Esophagus muscularis mucosa (tissue), 4 donors: ENCODE data around the gene CRX. TPM values are rescaled to one million over a fixed set of nuclear protein-coding genes. Genes with fewer than 3 reads are reported as not detected.

Experiments used
- DNase-seq: peaks from one replicate; pipeline ENCODE4 v3.0.0-alpha.2; 2017; ENCODE audit errors: extremely low spot score
- H3K27ac ChIP-seq, 4 donors: fragments of 200-600 bp; sonication (generic); replicated peaks in 1 of 4; 1 replicate in 3 of 4; 2 replicates in 1 of 4; pipeline ENCODE4 v1.5.1; 2016 to 2019; ENCODE audit warnings: mild to moderate bottlenecking in 1 of 4
- H3K27me3 ChIP-seq, 4 donors: fragments of 200-600 bp; sonication (generic); one replicate each; pipeline versions ENCODE4 v1.5.1 to v1.6.0; 2016 to 2019
- H3K36me3 ChIP-seq, 4 donors: fragments of 200-600 bp; sonication (generic); one replicate each; pipeline ENCODE4 v1.5.1; 2016 to 2019
- H3K4me1 ChIP-seq, 4 donors: fragments of 200-600 bp; sonication (generic); one replicate each; pipeline ENCODE4 v1.5.1; 2016 to 2019
- H3K4me3 ChIP-seq, 4 donors: fragments of 200-600 bp; sonication (generic); 1 replicate in 2 of 4; 2 replicates in 2 of 4; pipeline ENCODE4 v1.5.1; 2016 to 2019; ENCODE audit warnings: mild to moderate bottlenecking in 4 of 4, moderate library complexity in 1 of 4
- H3K9me3 ChIP-seq, 4 donors: fragments of 200-600 bp; sonication (generic); 1 replicate in 3 of 4; 2 replicates in 1 of 4; pipeline ENCODE4 v1.5.1; 2016 to 2019
- EP300 ChIP-seq: sonication (generic); formaldehyde crosslinking; IDR thresholded peaks from one replicate; pipeline ENCODE4 v1.6.1; 2017; ENCODE audit warnings: antibody characterized with exemption
- POLR2A ChIP-seq: fragments of 450-650 bp; IDR thresholded peaks from one replicate; pipeline ENCODE4 v1.6.1; 2017; ENCODE audit warnings: antibody characterized with exemption, moderate library complexity, mild to moderate bottlenecking, low read depth
- POLR2AphosphoS5 ChIP-seq, 2 donors: sonication (generic); formaldehyde crosslinking; IDR thresholded peaks; one replicate each; pipeline ENCODE4 v1.6.1; 2017; ENCODE audit warnings: antibody characterized with exemption in 2 of 2
- WGBS: methylation state at CpG from one replicate; pipeline ENCODE4 v1.1.5; 2018; 5-methylcytosine and 5-hydroxymethylcytosine counted together
- intact Hi-C: fragments of 100-400 bp; cut with DNase I; formaldehyde crosslinking; loops from one replicate; pipeline ENCODE4 v1.15.1; 2023
- total RNA-seq, 4 donors: library from RNA; depleted of rRNA; stranded (reverse); fragments of >200 nt; gene quantifications; one replicate each; pipeline versions ENCODE4 v1.1.0 to v1.2.1, GENCODE V29; 2016
- TF ChIP-seq, protein P1 (sequence below), 3 experiments: fragments of 200-600 bp in 2 of 3; fragments of 450-650 bp in 1 of 3; sonication (generic) in 2 of 3; IDR thresholded peaks; one replicate each; pipeline ENCODE4 v1.5.1; 2017 to 2019; ENCODE audit warnings: antibody characterized with exemption in 3 of 3, mild to moderate bottlenecking in 2 of 3, moderate library complexity in 1 of 3

Gene CRX
- total RNA-seq, 4 donors from 2014 or later, result not detected

- Histone ChIP-seq H3K27me3 (peaks cover 0 to 25% (median 0%) of the 10 kb centered on the region in 4 donors), H3K36me3 (no peaks in the 10 kb centered on the region), H3K27ac (no peak overlapping the region), H3K4me3 (no peak overlapping the region), H3K9me3 (no peaks in the 10 kb centered on the region), H3K4me1 (no peaks in the 10 kb centered on the region)
- no peak for DNase-seq
- 67% methylated on average over 3 of the region's 8 CpGs for WGBS
- no peak for TF ChIP-seq POLR2A
- no peak for TF ChIP-seq POLR2AphosphoS5 (IDR thresholded peaks at IDR 0.05)
- no peak for TF ChIP-seq EP300
- TF ChIP-seq, protein P1, sequence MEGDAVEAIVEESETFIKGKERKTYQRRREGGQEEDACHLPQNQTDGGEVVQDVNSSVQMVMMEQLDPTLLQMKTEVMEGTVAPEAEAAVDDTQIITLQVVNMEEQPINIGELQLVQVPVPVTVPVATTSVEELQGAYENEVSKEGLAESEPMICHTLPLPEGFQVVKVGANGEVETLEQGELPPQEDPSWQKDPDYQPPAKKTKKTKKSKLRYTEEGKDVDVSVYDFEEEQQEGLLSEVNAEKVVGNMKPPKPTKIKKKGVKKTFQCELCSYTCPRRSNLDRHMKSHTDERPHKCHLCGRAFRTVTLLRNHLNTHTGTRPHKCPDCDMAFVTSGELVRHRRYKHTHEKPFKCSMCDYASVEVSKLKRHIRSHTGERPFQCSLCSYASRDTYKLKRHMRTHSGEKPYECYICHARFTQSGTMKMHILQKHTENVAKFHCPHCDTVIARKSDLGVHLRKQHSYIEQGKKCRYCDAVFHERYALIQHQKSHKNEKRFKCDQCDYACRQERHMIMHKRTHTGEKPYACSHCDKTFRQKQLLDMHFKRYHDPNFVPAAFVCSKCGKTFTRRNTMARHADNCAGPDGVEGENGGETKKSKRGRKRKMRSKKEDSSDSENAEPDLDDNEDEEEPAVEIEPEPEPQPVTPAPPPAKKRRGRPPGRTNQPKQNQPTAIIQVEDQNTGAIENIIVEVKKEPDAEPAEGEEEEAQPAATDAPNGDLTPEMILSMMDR (IDR thresholded peaks at IDR 0.05), result no peak
- intact Hi-C loops, result no loop called here
These were observed 14.3 kb downstream of the CRX start for GRCh38 chr19:47836038-47836437.

- 38% methylated on average over 12 of the region's 16 CpGs for WGBS
These were observed 17.7 kb downstream of the CRX start for GRCh38 chr19:47839411-47839810.

DNA sequence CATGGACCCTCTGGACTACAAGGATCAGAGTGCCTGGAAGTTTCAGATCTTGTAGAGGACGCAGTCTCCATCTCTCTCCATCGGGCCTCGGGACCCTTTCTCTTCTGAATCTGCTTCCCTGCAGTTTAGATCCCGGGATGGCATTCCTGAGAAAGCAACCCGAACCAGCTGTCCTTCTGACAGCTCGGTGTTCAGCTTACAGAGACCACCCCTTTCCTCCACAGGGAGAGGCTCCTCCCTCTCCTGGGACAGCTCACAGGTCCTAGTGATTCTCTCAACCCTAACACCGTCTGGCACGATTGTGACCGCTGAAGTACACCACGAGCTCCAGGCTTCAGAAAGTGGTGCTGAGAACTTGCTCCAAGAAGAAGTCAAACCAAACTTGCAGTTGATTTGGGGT lies 18.2 kb downstream of the CRX start:
- intact Hi-C loops, result no loop called here
- no peak for DNase-seq
- Histone ChIP-seq H3K36me3 (no peaks in the 10 kb centered on the region), H3K9me3 (no peaks in the 10 kb centered on the region), H3K4me3 (no peak overlapping the region), H3K27ac (no peak overlapping the region), H3K27me3 (peaks cover 0 to 42% (median 0%) of the 10 kb centered on the region in 4 donors), H3K4me1 (no peaks in the 10 kb centered on the region)
- 23% methylated on average over 9 of the region's 10 CpGs for WGBS
- TF ChIP-seq EP300 (no peak), POLR2AphosphoS5 (IDR thresholded peaks at IDR 0.05) (no peak), POLR2A (no peak)
- TF ChIP-seq, protein P1 (IDR thresholded peaks at IDR 0.05), result no peak

More at GRCh38 chr19:47839411-47839810, 17.7 kb downstream of the CRX start:
- no peaks in the 10 kb centered on the region for H3K36me3 ChIP-seq
- no peak for DNase-seq
- no peak overlapping the region for H3K4me3 ChIP-seq
- no peaks in the 10 kb centered on the region for H3K9me3 ChIP-seq
- TF ChIP-seq POLR2AphosphoS5 (IDR thresholded peaks at IDR 0.05), result no peak
- no peak for TF ChIP-seq EP300
- no peak for TF ChIP-seq POLR2A
- TF ChIP-seq, protein P1 (IDR thresholded peaks at IDR 0.05), result no peak
- H3K27ac ChIP-seq, result no peak overlapping the region
- H3K27me3 ChIP-seq, result peaks cover 0 to 42% (median 0%) of the 10 kb centered on the region in 4 donors
- H3K4me1 ChIP-seq, result no peaks in the 10 kb centered on the region
- intact Hi-C loops, result no loop called here

DNA sequence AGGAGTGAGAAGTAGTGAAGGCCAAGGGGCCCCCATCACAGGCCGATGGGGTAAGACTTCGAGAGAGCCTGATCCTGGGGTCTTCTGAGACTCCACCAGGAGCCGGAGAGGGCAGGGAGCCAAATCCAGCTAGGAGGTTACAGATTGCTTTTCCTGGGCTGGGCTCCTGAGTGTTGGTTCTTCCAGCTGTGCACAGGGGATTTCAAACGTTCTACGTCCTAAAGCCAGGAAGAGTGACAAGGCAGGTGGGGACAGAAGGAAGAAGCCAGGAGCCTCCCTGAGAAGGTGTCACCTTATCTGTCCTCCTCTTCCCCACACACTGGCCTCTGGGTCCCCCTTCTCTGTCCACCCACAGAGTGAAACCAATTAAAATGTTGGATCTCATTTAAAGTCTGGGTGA lies 21.2 kb downstream of the CRX start:
- TF ChIP-seq POLR2A, result no peak
- Histone ChIP-seq H3K27me3 (peaks cover 0 to 60% (median 0%) of the 10 kb centered on the region in 4 donors), H3K36me3 (no peaks in the 10 kb centered on the region), H3K4me3 (no peak overlapping the region), H3K9me3 (no peaks in the 10 kb centered on the region), H3K4me1 (no peaks in the 10 kb centered on the region), H3K27ac (no peak overlapping the region)
- intact Hi-C loops, result no loop called here
- no peak for DNase-seq
- WGBS, result 47% methylated on average over 5 of the region's 5 CpGs

DNA sequence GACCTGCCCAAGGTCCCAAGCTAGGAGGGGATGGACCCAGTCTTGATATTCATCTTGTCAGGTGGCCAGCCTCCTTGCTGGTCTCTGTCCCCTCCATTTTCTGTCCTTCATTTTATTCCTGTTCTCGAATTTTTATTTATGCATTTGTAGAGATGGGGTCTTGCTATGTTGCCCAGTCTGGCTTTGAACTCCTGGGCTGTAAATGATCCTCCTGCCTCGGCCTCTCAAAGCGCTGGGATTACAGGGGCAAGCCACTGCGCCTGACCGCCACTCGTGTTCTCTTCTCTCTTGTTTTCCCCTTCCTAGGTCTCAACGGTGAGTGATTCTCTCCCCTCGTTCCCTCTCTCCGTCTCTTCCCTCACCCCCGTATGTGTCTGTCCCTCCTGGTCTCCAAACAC lies 26.7 kb downstream of the CRX start:
- Histone ChIP-seq H3K9me3 (no peaks in the 10 kb centered on the region), H3K27ac (no peak overlapping the region), H3K27me3 (peaks cover 0 to 74% (median 18%) of the 10 kb centered on the region in 4 donors), H3K36me3 (no peaks in the 10 kb centered on the region), H3K4me1 (peaks cover 0 to 4% (median 1%) of the 10 kb centered on the region in 4 donors), H3K4me3 (no peak overlapping the region)
- DNase-seq, result no peak
- intact Hi-C loops, result no loop called here
- TF ChIP-seq EP300, result no peak
- 55% methylated on average over 10 of the region's 10 CpGs for WGBS

DNA sequence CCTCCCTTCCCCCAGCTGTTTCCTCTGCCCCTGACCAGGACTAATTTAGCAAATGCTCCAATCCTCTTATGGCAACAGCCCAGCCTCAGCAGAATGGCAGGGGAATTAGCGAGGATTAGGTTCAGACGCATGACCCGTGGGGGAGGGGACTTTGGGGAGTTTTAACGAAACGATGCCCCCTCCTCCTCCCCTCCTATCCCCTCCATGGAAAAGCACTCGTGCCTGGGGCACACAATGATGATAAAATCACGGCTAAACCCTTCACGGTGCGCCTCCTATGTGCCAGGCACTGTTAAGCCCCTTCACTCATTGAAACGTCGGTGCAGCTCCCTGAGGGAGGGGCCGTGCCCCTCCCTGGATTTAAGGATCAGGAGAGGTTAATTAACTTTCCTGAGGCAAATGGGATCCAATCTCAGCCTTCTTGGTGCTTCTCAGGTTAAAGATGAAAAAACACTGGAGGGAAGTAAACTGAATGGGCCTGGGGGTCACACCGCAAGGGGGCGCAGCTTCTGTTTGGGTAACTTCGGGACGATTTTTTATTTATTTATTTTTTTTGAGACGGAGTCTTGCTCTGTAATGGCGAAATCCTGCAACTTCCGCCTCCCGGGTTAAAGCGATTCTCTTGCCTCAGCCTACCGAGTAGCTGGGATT lies 27.2 kb downstream of the CRX start:
- TF ChIP-seq EP300 (no peak), POLR2AphosphoS5 (IDR thresholded peaks at IDR 0.05) (no peak), POLR2A (no peak)
- TF ChIP-seq, protein P1 (IDR thresholded peaks at IDR 0.05), result peak in 2 of 3 experiments; percentile 28 to 29
- H3K27me3 ChIP-seq, result peaks cover 0 to 78% (median 20%) of the 10 kb centered on the region in 4 donors
- H3K4me3 ChIP-seq, result no peak overlapping the region
- no peaks in the 10 kb centered on the region for H3K36me3 ChIP-seq
- no peak for DNase-seq
- H3K9me3 ChIP-seq, result no peaks in the 10 kb centered on the region
- intact Hi-C loops, result no loop called here
- H3K4me1 ChIP-seq, result peaks cover 0 to 4% (median 1%) of the 10 kb centered on the region in 4 donors
- WGBS, result 7% methylated on average over 22 of the region's 22 CpGs
- H3K27ac ChIP-seq, result no peak overlapping the region
